Thoracic aorta endothelial cell (primary cell): ENCODE data around the gene ELK4. TPM values are rescaled to one million over a fixed set of nuclear protein-coding genes. Genes with fewer than 3 reads are reported as not detected.

Source experiments
- small RNA-seq: library from RNA; depleted of rRNA; stranded (forward); fragments of <200 nt; gene quantifications from one replicate; pipeline ENCODE3, GENCODE V24; 2012
- total RNA-seq: library from RNA; depleted of rRNA; stranded (reverse); fragments of >200 nt; gene quantifications from 2 replicates; pipeline ENCODE4 v1.2.3, GENCODE V29; 2012

Gene ELK4
- total RNA-seq, result 87.1 and 92.8 TPM in 2 replicates

GRCh38 chr1:205631768-205632668, at the start of gene ELK4:
Gene ELK4, minus strand, starts transcription at chr1:205632011. Its CDS starts 8,129 bp downstream, at chr1:205623882.

GRCh38 chr1:205680073-205680851, 48.5 kb upstream of the ELK4 start, which contains the start of gene SLC45A3:
Gene SLC45A3, minus strand, starts transcription at chr1:205680509. Its CDS starts 15,853 bp downstream, at chr1:205664656.

Small RNA genes within 50 kb of the gene (small RNA-seq; reads per million reads assigned to genes)
- not detected for gene RNU2-19P
- not detected for gene RNU6-418P

Other genes with a start within 250 kb of the ELK4 start
- not detected in 2 replicates for gene LEMD1, start 210.0 kb downstream of the ELK4 start, total RNA-seq
- under 0.01 TPM in 1 of 2 replicates, not detected in the other for gene BLACAT1, start 176.0 kb downstream of the ELK4 start, total RNA-seq
- gene CDK18, start 127.3 kb downstream of the ELK4 start, total RNA-seq, result 0.13 and 0.22 TPM in 2 replicates
- 7.0 and 10.1 TPM in 2 replicates for gene SLC45A3, start 48.5 kb upstream of the ELK4 start, total RNA-seq
- 242 and 392 TPM in 2 replicates for gene NUCKS1, start 118.2 kb upstream of the ELK4 start, total RNA-seq
- 23.9 and 24.5 TPM in 2 replicates for gene RAB29, start 143.5 kb upstream of the ELK4 start, total RNA-seq
- gene SLC41A1, start 181.2 kb upstream of the ELK4 start, total RNA-seq, result 16.0 and 22.6 TPM in 2 replicates
- not detected in 2 replicates for gene PM20D1, start 218.1 kb upstream of the ELK4 start, total RNA-seq